Measurements from ENCODE around the gene TMEM212. TPM values are rescaled to one million over a fixed set of nuclear protein-coding genes. Genes with fewer than 3 reads are reported as not detected.
"Not testable (repeated sequence)": the region's sequence is repeated elsewhere in the genome, so short reads cannot be mapped to it uniquely, and the experiment has no call there.

Gene TMEM212
- total RNA-seq, 4 donors from 2014 or later: not detected

- no peak for TF ChIP-seq CTCF (IDR thresholded peaks at IDR 0.05)
- no peak for TF ChIP-seq POLR2A (IDR thresholded peaks at IDR 0.05)
Observed at GRCh38 chr3:171898192-171898591, 55.0 kb downstream of the TMEM212 start.

GRCh38 chr3:171900446-171900845 lies 57.3 kb downstream of the TMEM212 start:
- DNase-seq: no peak
- Histone ChIP-seq H3K27ac (no peak overlapping the region), H3K4me1 (no peaks in the 10 kb centered on the region), H3K4me3 (no peak overlapping the region), H3K27me3 (no peaks in the 10 kb centered on the region), H3K9me3 (no peaks in the 10 kb centered on the region), H3K36me3 (no peaks in the 10 kb centered on the region)
- no peak for TF ChIP-seq CTCF (IDR thresholded peaks at IDR 0.05)
- no peak for TF ChIP-seq POLR2A (IDR thresholded peaks at IDR 0.05)

More at GRCh38 chr3:171898192-171898591, 55.0 kb downstream of the TMEM212 start:
- Histone ChIP-seq H3K27ac (no peak overlapping the region), H3K27me3 (no peaks in the 10 kb centered on the region), H3K9me3 (no peaks in the 10 kb centered on the region), H3K4me3 (no peak overlapping the region), H3K36me3 (no peaks in the 10 kb centered on the region), H3K4me1 (no peaks in the 10 kb centered on the region)
- DNase-seq: no peak

GRCh38 chr3:171901615-171902312 lies 58.6 kb downstream of the TMEM212 start:
- H3K27ac ChIP-seq: no peak overlapping the region
- no peak for DNase-seq
- no peaks in the 10 kb centered on the region for H3K36me3 ChIP-seq
- no peaks in the 10 kb centered on the region for H3K9me3 ChIP-seq
- H3K4me3 ChIP-seq: no peak overlapping the region
- H3K27me3 ChIP-seq: no peaks in the 10 kb centered on the region
- H3K4me1 ChIP-seq: no peaks in the 10 kb centered on the region
- no peak for TF ChIP-seq CTCF (IDR thresholded peaks at IDR 0.05)
- no peak for TF ChIP-seq POLR2A (IDR thresholded peaks at IDR 0.05)

- Histone ChIP-seq H3K27me3 (no peaks in the 10 kb centered on the region), H3K4me3 (no peak overlapping the region), H3K27ac (no peak overlapping the region), H3K4me1 (no peaks in the 10 kb centered on the region), H3K9me3 (no peaks in the 10 kb centered on the region), H3K36me3 (no peaks in the 10 kb centered on the region)
- no peak for DNase-seq
- TF ChIP-seq CTCF (IDR thresholded peaks at IDR 0.05) (no peak), POLR2A (IDR thresholded peaks at IDR 0.05) (no peak)
Observed at GRCh38 chr3:171904829-171905228, 61.7 kb downstream of the TMEM212 start.

GRCh38 chr3:171906503-171906902 lies 63.4 kb downstream of the TMEM212 start:
- not testable (repeated sequence) for H3K27ac ChIP-seq, H3K27me3 ChIP-seq, H3K4me3 ChIP-seq, DNase-seq, H3K9me3 ChIP-seq, H3K4me1 ChIP-seq, H3K36me3 ChIP-seq

- no peak for DNase-seq
- TF ChIP-seq POLR2A (IDR thresholded peaks at IDR 0.05) (no peak), CTCF (IDR thresholded peaks at IDR 0.05) (no peak)
- Histone ChIP-seq H3K27ac (no peak overlapping the region), H3K9me3 (no peaks in the 10 kb centered on the region), H3K4me3 (no peak overlapping the region), H3K36me3 (no peaks in the 10 kb centered on the region), H3K27me3 (no peaks in the 10 kb centered on the region), H3K4me1 (no peaks in the 10 kb centered on the region)
Observed at GRCh38 chr3:171906951-171907676, 64.0 kb downstream of the TMEM212 start.
